Stimulated activated CD8-positive, alpha-beta memory T cell treated with anti-CD3 and anti-CD28 coated beads, Interleukin-15, amount 100 ng/mL, for 48 hours (primary cell): ENCODE data around the gene GJC3.
"Not testable (repeated sequence)": the region's sequence is repeated elsewhere in the genome, so short reads cannot be mapped to it uniquely, and the experiment has no call there.

ENCODE experiments used
- DNase-seq, 2 donors: peaks; one replicate each; pipeline ENCODE4 v3.0.0-alpha.2; 2020; ENCODE audit warnings: low read depth in 2 of 2

GJC3 gene

DNA sequence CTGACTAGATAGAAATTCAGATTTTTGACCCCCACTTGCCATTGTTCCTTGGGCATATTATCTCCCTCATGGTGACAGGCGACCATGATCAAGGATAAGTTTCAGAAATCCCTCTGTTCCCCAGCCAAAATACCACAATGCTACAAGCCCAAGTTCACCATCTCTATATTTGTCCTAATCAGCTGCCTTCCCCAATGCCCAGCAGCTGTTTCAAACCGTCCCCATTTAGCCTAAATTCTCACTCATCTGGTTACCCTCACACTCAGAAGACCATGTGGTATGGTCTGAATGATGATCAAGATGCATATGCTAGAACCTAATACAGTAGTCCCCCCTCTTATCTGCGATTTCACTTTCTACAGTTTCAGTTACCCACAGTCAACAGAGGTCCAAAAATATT, 956 bp upstream of the GJC3 start:
- no peak for DNase-seq

DNA sequence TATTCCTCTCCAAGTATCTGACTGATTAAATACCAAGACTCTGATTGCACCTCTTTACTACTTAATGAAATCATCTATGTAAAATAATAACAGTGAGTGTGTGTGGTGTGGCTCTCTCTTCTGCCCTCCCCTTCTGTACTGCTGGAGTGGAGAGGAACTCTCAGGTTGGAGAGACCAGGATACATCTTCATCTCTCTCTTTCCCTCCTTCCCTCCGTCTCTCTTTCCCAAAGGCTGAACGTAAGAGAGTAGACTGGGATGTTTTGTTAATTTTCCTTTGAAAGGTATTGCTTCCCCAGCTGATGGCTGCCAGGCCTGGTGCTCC, 272 bp upstream of the GJC3 start:
- no peak for DNase-seq

DNA sequence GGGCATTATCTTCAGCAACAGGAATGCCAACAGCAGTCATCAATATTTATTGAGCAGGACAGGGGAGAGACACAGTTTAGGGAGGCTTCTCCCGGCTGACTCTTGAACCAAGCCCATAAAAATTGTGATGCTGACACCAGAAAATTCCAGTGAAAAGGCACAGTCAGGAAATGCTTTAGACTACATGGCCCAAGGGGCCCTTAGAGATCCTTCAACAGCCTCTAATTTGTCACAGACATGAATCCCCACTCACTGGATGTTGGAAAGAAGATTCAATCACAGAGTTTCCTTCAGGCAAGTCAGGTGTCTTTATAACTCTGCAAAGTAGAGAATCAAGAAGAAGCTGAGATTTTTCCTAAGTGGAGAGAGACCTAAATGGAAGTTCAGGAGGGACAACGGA, 1.2 kb downstream of the GJC3 start:
- DNase-seq = no peak

DNA sequence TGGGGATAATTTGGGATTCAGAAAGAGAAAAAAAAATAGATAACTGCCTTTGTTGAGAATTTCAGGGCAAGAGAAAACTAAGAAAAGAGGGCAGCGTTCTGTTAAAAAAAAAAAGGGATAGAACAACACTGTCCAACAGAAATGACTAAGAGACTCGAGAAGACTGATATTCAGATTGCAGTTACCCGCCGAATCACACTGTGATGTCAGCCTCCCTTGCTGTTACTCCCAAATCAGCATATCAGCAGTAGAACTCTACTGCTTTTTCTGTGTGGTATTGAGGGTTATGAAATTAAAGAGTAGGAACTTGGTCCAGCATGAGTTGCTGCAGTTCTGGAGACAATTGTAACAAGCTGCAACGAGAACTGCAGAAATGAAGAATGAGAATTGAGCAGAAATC, 1.9 kb downstream of the GJC3 start:
- DNase-seq = no peak

DNA sequence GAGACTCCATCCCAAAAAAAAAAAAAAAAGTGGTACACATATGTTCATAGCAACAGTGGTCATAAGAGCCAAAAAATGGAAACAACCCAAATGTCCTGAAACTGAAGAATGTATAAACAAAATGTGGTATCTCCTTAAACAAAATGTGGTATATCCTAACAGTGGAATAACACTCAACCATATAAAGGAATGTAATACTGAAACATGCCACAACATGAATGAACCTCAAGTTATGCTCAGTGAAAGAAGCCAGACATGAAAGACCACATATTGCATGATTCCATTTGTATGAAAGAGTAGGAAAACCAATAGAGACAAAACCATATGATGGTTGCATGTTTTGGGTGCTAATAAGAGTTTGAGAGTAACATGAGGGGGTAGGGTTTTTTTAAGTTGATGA, 3.1 kb downstream of the GJC3 start:
- no peak for DNase-seq

DNA sequence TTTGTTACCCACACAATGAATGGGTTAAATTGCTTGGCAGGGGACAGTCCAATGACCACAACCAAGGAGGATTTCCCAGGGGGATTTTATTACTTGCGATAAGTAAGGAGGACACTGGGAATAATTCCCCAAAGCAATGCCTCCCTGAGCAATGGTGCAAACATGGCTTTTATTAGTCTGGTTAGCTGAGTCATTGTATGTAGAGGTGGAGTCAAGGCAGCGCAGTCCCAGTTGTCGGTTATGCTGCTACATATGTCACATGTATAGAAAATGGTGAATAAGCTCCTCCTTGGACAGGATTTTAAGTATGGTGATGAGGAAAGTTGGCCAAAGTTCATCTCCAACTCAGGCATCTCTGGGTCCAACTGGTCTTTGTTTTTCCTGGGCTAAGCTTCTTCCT, 6.2 kb downstream of the GJC3 start:
- DNase-seq = no peak

DNA sequence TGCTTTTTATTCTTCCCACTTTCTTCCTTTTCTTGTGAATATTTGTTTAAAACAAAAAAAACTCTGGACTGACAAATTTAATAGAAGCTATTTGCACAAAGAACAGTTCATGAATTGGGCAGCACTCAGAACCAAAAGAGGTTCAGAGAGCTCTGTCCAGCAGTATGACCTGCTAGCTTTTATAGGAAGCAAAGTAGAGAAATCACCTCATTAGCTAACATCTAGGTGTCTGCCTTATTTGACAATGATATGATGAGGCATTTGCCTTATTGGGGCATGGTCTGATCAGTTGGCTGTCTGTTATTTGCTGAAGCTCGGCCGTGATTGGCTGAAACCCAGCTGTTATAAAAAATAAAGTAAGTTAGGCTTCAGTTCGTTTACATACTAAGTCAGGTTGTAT, 9.3 kb downstream of the GJC3 start:
- DNase-seq = no peak

DNA sequence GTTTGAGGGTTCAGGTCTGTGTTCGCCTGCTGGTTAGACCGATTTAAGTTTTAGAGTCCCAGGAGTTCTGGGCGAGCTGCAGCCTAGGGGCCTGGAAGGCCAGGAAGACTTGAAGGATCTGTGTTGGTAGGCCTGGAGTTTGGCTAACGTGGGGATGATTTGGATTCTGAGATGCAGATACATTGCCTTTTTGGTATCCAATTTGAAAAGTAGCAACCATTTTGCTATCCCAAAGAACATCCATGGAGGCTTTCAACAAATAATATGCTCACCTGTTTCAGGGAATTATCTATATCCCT, 9.7 kb downstream of the GJC3 start:
- DNase-seq = no peak

DNA sequence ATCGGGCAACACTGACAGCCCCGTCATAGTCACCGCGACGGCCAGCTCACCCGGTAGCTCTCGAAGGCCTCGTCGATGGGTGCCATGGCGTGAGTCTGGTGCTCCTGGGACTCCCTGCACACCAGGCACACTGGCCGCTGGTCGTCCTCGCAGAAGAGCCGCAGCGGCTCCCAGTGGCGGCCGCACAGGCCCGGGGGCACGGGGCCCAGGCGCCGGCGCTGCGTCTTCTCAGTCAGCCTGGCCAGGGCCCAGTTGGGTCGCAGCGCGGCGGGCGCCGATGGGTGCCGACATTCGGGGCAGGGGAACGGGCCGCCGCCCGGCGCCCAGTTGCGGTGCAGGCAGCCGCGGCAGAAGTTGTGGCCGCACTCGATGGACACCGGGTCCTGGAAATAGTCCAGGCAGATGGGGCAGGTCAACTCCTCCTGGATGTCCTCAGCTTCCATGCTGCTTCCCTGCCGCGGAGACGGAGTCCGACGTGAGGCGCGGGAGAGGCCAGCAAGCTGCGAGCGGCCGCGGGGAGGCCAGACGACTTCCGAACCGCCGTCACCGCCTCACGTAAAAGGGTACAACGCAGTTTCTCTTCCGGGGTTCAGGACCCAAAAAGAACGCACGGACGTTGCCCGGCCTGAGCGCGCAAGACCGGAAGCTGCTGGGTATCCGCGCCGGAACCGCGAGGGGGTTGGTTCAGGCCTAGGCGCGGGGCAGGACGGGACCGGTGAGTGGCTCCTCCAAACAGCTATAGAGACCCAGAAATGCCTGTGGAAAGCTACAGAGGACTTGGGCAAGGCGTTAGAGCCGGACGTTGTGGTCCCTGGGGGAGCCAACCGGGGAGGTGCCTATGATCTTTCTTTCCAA, 10.2 kb downstream of the GJC3 start, which contains the start of gene TRIM4:
TRIM4 (minus strand) TSS at position 572 of the 855 bp plus-strand sequence; CDS start at position 443, 129 bp downstream.
- peak; percentile 90 to 91 for DNase-seq

DNA sequence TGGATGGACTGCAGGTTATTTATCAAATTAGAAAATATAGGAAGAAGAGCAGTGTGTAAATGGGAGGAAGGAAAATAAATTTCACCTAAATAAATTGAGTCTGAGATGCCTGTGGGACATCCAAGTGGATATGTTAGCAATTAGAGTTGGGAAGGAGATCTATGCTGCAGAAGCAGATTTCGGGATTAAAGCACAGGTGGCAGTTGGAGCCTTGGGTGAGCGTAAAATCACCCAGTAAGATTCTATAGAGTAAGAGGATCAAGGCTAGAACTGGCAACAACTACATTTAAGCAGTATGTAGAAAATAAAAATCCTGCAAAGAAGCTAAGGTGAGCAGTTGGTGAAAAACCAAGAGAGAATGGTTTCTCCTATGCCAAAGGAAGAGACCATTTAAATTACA, 18.4 kb downstream of the GJC3 start:
- no peak for DNase-seq

DNA sequence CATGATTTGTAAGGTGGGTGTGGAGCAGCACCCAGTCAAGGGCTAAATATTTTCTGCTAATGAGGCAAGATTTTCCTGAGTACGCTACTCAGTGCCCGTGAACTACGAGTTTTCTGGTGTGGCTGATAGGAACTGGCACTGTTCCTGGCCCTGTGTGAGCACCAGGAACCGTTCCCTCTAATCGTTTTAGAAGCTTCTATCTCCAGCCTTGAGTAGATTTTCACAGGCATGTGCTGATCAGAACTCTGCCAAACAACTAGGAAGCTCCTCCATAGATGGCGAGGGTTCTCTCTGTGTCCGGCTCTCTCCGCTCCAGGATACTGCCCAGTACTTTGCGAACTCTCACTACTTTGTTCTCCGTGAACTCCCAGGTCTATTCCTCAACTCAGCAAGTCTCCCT, 27.8 kb downstream of the GJC3 start:
- no peak for DNase-seq

DNA sequence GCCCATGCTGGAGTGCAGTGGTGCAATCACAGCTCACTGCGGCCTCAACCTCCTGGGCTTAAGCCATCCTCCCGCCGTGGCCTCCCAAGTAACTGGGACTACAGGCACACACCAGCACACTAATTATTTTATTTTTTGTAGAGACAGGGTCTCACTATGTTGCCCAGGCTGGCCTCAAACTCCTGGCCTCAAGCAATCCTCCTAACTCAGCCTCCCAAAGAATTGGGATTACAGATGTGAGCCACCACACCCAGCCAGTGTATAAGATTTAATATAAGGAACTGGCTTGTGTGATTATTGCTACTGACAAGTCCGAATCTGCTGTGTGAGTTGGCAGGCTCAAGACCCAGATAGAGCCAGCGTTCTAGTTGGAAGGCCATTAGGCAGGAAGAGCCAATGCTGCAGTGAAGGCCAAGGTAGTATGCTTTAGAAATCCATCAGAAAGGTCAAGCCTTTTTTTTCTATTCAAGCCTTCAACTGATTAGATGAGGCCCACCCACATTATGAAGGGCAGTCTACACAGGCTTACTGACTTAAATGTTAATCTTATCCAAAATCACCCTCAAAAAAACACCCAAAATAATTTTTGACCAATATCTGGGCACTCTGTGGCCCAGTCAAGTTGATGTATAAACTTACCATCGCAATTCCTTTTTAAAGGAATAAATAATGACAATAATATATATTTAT, 29.4 kb downstream of the GJC3 start:
- DNase-seq = no peak

DNA sequence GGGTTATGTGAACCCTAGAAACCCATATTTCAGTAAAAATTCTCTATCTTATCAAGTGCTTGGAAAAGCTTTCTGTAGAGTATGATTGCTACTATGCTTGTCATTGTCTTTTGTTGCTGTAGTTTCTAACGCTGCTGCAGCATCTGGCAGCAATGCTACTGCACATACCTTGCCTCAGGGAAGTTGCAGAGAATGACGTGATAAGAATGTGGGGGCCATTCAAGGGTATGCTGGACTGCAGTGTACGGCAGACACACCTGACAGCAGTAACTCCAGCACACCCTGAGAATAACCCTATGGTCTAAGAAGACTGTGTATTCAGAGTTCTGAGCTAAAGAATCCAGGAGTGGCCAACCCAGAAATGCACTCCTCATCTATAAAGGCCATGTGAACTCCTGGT, 30.6 kb downstream of the GJC3 start:
- DNase-seq = no peak

DNA sequence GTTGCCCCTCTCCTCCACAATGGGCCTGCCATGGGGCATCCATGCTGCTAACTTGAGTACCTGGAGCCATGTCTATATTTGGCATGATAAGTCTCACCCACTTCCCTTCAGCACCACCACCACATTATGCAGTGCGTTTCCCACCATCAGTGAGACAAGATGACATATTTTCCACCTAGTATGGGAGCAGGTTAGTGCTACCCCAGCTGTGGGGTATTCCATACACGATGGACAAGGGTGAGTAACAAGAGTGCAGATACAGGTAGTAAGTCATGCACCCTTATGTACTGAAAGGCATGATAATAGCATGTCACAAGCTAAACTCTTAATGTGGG, 31.4 kb downstream of the GJC3 start:
- DNase-seq = no peak

DNA sequence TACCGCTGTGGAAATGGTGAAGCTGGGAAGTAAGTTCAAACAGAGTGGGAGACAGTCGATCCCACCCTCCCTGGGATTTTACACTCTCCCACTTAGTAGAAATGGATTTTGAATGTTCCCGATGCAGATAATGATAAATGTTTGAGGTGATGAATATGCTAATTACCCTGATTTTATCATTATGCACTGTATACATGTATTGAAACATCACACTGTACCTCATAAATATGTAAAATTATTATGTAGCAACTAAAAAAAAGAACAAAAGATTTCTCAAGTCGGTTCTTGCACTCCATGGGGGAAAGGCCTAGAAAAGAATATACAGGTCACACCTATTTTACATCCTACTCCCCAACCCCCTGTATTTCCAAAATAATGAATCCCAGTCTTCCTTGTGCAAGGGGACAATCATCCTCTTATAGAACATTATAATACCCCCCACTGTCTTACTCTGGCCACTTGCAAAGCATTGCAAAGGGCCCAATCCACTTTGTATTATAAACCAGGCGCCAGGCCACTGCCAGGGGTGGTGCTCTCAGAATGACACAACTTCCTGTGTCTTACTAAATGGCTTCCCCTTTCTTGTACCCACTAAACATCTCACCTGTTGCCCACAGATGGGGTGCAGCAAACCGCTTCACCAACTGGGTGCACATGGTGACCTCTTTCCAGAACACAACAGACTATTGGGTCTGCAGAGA, 31.9 kb downstream of the GJC3 start:
- DNase-seq = no peak

DNA sequence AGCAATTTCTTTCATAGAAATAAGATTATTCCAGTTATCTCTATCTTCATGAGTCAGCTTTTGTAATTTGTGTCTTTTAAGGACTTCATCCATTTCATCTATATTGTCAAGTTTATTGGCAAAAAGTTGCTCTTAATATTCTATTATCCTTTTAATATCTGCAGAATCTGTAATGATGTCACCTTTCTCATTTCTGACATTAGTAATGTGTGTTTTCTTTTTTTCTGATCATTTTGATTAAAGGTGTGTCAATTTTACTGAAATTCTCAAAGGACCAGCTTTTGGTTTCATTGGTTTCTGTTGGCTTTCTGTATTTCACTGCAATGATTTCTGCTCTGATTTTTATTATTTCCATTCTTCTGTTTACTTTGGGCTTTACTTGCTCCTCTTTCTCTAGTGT, 34.7 kb downstream of the GJC3 start:
- DNase-seq = no peak

DNA sequence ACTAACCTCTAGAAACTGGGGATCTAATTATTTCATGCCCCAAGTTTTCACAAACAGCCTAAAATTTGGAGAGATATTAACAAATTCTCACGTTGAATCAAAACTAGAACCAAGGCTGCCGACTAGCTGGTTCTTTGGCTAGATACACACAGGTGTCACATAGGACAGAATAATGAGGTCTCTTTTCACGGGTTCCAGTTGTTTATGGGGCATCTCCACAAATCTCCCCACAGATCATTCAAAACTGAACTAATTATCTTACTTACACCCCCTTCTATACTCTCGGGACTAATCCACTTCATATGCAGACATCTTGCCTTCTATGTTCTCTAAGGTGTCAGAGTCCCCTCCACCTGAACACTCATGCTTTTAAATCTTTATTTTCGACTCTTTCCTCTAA, 36.1 kb downstream of the GJC3 start:
- no peak for DNase-seq

DNA sequence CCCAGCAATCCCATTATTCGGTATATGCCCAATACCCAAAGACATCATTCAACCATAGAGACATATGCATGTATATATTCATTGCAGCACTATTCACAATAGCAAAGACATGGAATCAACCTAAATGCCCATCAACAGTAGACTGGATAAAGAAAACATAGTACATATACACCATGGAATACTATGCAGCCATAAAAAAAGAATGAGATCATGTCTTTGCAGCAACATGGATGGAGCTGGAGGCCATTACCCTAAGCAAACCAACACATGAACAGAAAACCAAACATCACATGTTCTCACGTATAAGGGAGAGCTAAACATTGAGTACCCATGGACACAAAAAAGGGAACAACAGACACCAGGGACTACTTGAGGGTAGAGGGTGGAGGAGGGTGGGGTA, 39.1 kb downstream of the GJC3 start:
- DNase-seq = not testable (repeated sequence)

DNA sequence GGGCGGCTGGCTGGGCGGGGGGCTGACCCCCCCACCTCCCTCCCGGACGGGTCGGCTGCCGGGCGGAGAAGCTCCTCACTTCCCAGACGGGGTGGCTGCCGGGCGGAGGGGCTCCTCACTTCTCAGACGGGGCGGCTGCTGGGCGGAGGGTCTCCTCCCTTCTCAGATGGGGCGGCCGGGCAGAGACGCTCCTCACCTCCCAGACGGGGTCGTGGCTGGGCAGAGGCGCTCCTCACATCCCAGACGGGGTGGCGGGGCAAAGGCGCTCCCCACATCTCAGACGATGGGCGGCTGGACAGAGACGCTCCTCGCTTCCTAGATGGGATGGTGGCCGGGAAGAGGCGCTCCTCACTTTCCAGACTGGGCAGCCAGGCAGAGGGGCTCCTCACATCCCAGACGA, 41.1 kb downstream of the GJC3 start:
- not testable (repeated sequence) for DNase-seq

DNA sequence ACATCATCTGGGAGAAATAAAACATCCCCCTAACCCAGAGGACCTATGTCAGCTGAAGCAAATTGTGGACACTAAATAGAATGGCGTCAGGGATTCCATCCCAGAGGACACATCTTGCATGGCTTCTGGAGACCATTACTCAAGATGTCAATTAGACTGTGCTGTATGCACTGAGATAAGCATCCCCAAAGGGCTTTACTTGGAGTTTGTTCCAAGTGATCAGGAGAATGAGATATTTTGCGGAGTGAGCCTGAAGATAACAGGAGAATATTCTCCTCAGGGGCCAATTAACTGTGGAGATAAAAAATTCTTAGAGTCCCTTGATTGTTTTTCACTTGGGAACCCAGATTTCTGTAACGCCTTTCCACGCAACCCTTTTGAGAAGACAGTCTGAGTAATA, 48.0 kb downstream of the GJC3 start:
- DNase-seq = no peak

DNA sequence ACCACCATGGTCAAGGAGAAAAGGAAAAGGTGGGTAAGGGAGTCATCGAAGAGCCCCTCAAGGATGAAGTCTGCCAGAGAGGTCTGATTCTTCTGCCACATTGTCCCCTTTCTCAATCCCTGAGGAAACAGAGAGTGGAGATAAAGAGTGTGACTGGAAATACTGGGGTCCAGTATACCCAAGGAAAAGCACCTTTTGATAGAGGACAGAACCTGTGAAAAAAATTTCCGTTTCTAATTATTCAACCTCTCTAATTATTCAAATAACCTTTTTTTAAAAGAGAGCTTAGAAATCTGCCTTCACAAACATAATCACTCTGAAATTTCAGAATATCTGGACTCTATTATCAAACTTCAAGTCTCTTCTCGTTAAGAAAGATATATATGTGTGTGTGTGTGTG, 52.5 kb downstream of the GJC3 start, which contains the start of gene OR2AE1:
OR2AE1 (minus strand) TSS at position 101 of the 400 bp plus-strand sequence; CDS start at position 101, 0 bp downstream.
- no peak for DNase-seq

DNA sequence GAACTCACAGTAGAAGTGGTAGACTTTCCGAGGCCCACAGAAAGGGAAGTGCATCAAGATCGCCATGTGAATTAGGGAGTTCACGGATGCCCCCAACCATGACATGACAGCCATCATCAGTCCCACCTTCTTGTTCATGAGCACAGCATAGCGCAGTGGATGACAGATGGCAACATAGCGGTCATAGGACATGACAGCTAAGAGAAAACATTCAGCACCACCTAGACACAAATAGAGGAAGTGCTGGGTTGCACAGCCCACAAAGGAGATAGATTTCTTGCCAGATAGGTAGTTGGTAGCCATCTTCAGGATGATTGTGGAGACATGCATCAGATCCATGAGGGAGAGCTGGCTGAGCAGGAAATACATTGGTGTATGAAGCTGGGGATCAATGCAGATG, 52.9 kb downstream of the GJC3 start:
- DNase-seq = no peak
